ENCODE data around the gene PSMG3.

The PSMG3 gene

GRCh38 chr7:1546274-1546908 is 23.4 kb downstream of the PSMG3 start:
- Histone ChIP-seq H3K9me3 (replicated peaks; ENCODE audit: low read length) (no peaks in the 10 kb centered on the region), H3K36me3 (ENCODE audit: insufficient read depth, low read length) (peaks cover 10% of the 10 kb centered on the region), H3K4me2 (ENCODE audit: low read length) (no peak overlapping the region), H3K9ac (ENCODE audit: low read depth, low read length) (no peak overlapping the region), H3K27me3 (ENCODE audit: control insufficient read depth, insufficient read depth, low read length) (no peaks in the 10 kb centered on the region), H3K4me3 (ENCODE audit: low read length) (no peak overlapping the region), H3K4me1 (ENCODE audit: control insufficient read depth, insufficient read depth, low read length) (no peaks in the 10 kb centered on the region)

DNA sequence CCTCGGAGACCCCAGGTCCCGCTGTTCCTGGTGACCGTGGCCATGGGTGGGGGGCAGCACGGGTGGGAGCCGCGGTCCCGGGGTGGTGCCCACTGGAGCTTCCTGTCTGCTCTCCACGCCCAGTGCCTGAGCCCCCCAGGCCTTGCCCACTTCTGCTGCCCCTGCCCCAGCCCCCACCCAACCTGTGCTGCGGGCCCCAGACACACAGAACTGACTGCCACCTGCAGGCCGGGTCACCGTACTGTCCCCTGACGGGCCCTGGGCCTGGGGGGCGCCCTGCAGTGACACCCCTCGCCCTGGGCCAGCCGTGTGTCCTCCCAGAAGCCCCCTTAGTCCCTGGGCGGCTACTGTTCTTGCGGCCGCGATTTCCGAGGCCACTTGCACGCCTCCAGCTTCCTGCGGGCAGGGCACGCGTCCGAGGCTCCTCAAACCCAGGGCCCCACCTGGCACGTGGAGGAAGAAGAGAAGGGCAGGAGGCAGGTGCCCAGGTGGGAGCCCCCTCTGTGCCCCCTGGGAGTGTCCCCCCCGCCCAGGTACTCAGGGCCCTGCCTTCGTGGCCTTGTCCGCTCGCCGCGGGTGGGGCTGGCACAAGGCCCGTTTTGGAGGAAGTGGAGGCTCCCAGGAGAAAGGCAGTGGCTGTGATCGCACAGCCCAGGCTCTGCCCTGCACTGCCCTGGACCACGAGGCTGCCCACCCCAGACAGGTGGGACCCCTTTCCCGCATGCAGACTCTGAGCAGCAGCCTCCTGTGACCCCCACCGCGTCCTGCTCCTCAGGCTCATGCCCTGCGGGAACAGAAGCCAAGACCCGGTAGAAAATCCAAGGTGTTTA is 24.2 kb downstream of the PSMG3 start:
- Histone ChIP-seq H3K4me3 (ENCODE audit: low read length) (no peak overlapping the region), H3K27me3 (ENCODE audit: control insufficient read depth, insufficient read depth, low read length) (no peaks in the 10 kb centered on the region), H3K4me1 (ENCODE audit: control insufficient read depth, insufficient read depth, low read length) (no peaks in the 10 kb centered on the region), H3K9ac (ENCODE audit: low read depth, low read length) (no peak overlapping the region), H3K4me2 (ENCODE audit: low read length) (no peak overlapping the region), H3K36me3 (ENCODE audit: insufficient read depth, low read length) (peaks cover 16% of the 10 kb centered on the region), H3K9me3 (replicated peaks; ENCODE audit: low read length) (no peaks in the 10 kb centered on the region)

DNA sequence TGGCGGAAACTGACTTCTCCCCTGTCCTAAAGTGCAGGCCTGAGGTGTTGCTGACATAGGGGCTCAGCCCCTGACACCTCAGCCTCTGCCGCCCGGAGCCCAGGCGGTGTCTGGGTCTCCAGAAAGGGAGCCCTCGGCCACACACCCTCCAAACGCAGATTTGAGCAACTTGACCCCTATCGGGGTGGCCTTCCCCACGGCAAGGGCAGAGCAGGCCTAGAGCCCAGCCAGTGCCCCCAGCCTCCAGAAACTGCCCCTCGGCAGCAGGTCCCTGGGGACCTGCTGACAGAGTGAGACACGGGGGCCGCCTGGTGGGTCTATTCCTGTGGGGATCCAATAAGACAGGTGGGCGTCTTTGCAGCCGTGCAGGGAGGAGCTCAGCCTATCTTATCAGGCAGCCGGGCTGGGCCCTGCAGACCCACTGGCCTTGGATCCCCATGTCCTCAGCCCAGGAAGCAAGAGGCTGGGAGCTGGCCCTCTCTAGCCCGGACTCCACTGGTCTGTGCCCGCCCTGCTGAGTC is 24.9 kb downstream of the PSMG3 start:
- no peaks in the 10 kb centered on the region for H3K4me1 ChIP-seq (ENCODE audit: control insufficient read depth, insufficient read depth, low read length)
- no peak overlapping the region for H3K9ac ChIP-seq (ENCODE audit: low read depth, low read length)
- H3K4me3 ChIP-seq (ENCODE audit: low read length) = no peak overlapping the region
- H3K36me3 ChIP-seq (ENCODE audit: insufficient read depth, low read length) = peaks cover 20% of the 10 kb centered on the region
- H3K4me2 ChIP-seq (ENCODE audit: low read length) = no peak overlapping the region
- H3K27me3 ChIP-seq (ENCODE audit: control insufficient read depth, insufficient read depth, low read length) = no peaks in the 10 kb centered on the region
- H3K9me3 ChIP-seq (replicated peaks; ENCODE audit: low read length) = no peaks in the 10 kb centered on the region

- no peak overlapping the region for H3K4me3 ChIP-seq (ENCODE audit: low read length)
- peaks cover 26% of the 10 kb centered on the region for H3K36me3 ChIP-seq (ENCODE audit: insufficient read depth, low read length)
- H3K9ac ChIP-seq (ENCODE audit: low read depth, low read length) = no peak overlapping the region
These were observed 25.5 kb downstream of the PSMG3 start for GRCh38 chr7:1544178-1544895.

GRCh38 chr7:1543826-1544177 is 26.0 kb downstream of the PSMG3 start:
- no peak overlapping the region for H3K9ac ChIP-seq (ENCODE audit: low read depth, low read length)
- no peaks in the 10 kb centered on the region for H3K9me3 ChIP-seq (replicated peaks; ENCODE audit: low read length)
- no peak overlapping the region for H3K4me2 ChIP-seq (ENCODE audit: low read length)
- no peaks in the 10 kb centered on the region for H3K27me3 ChIP-seq (ENCODE audit: control insufficient read depth, insufficient read depth, low read length)
- H3K4me1 ChIP-seq (ENCODE audit: control insufficient read depth, insufficient read depth, low read length) = peaks cover 9% of the 10 kb centered on the region
- peaks cover 26% of the 10 kb centered on the region for H3K36me3 ChIP-seq (ENCODE audit: insufficient read depth, low read length)
- H3K4me3 ChIP-seq (ENCODE audit: low read length) = no peak overlapping the region

More at GRCh38 chr7:1544178-1544895, 25.5 kb downstream of the PSMG3 start:
- Histone ChIP-seq H3K4me2 (ENCODE audit: low read length) (no peak overlapping the region), H3K9me3 (replicated peaks; ENCODE audit: low read length) (no peaks in the 10 kb centered on the region), H3K4me1 (ENCODE audit: control insufficient read depth, insufficient read depth, low read length) (peaks cover 4% of the 10 kb centered on the region), H3K27me3 (ENCODE audit: control insufficient read depth, insufficient read depth, low read length) (no peaks in the 10 kb centered on the region)

DNA sequence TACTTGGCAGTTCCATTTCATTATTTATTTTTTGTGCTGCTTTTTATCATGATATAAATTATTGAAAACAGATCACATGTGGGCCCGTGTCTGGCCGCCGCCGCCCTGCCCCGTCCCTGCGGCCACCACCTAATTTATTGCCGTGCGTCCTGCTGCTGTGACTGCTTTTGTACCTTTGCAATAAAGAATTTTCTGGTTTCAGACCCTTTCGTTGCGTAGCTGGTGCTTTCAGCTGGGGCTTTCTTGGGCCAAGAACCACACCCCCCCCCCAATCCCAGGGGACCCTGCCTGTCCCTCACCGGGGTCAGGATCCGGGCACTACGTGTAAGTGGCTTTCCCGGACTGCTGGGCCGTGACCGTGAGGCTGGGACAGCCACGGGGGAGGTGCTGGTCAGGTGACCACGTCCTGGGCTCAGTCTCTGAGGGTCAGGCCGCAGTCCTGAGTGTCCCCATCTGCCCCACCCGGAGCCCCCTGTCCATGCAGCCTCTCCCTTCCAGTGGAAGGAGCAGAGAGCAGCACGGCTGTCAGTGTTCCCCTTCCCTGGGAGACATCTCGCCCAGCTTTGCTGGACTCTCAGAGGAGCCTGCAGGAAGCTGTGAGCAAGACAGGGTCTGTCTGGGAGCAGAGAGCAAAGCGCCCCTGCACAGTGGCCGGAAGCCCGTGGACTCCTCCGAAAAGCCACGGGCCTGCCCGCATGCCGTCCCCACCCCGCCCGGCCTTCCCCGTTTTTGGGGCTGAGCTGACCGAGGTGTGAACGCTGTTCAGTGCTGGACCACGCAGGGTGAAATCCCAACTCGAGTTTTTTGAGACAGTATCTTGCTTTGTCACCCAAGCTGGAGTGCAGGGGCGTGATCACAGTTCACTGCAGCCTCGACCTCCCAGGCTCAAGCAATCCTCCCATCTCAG is 26.7 kb downstream of the PSMG3 start:
- Histone ChIP-seq H3K4me3 (ENCODE audit: low read length) (no peak overlapping the region), H3K4me2 (ENCODE audit: low read length) (no peak overlapping the region), H3K9me3 (replicated peaks; ENCODE audit: low read length) (no peaks in the 10 kb centered on the region), H3K36me3 (ENCODE audit: insufficient read depth, low read length) (peaks cover 26% of the 10 kb centered on the region), H3K9ac (ENCODE audit: low read depth, low read length) (no peak overlapping the region), H3K4me1 (ENCODE audit: control insufficient read depth, insufficient read depth, low read length) (peaks cover 16% of the 10 kb centered on the region), H3K27me3 (ENCODE audit: control insufficient read depth, insufficient read depth, low read length) (no peaks in the 10 kb centered on the region)

- Histone ChIP-seq H3K36me3 (ENCODE audit: insufficient read depth, low read length) (peaks cover 26% of the 10 kb centered on the region), H3K27me3 (ENCODE audit: control insufficient read depth, insufficient read depth, low read length) (no peaks in the 10 kb centered on the region)
These were observed 27.5 kb downstream of the PSMG3 start for GRCh38 chr7:1542329-1542728.

GRCh38 chr7:1541431-1542162 is 28.2 kb downstream of the PSMG3 start:
- H3K4me1 ChIP-seq (ENCODE audit: control insufficient read depth, insufficient read depth, low read length) = peaks cover 30% of the 10 kb centered on the region
- H3K9ac ChIP-seq (ENCODE audit: low read depth, low read length) = no peak overlapping the region
- H3K9me3 ChIP-seq (replicated peaks; ENCODE audit: low read length) = no peaks in the 10 kb centered on the region
- H3K4me2 ChIP-seq (ENCODE audit: low read length) = no peak overlapping the region
- H3K4me3 ChIP-seq (ENCODE audit: low read length) = no peak overlapping the region
- peaks cover 26% of the 10 kb centered on the region for H3K36me3 ChIP-seq (ENCODE audit: insufficient read depth, low read length)
- no peaks in the 10 kb centered on the region for H3K27me3 ChIP-seq (ENCODE audit: control insufficient read depth, insufficient read depth, low read length)

More at GRCh38 chr7:1542329-1542728, 27.5 kb downstream of the PSMG3 start:
- Histone ChIP-seq H3K4me2 (ENCODE audit: low read length) (no peak overlapping the region), H3K9me3 (replicated peaks; ENCODE audit: low read length) (no peaks in the 10 kb centered on the region), H3K9ac (ENCODE audit: low read depth, low read length) (no peak overlapping the region), H3K4me3 (ENCODE audit: low read length) (no peak overlapping the region), H3K4me1 (ENCODE audit: control insufficient read depth, insufficient read depth, low read length) (peaks cover 24% of the 10 kb centered on the region)

- Histone ChIP-seq H3K9ac (ENCODE audit: low read depth, low read length) (no peak overlapping the region), H3K36me3 (ENCODE audit: insufficient read depth, low read length) (peaks cover 26% of the 10 kb centered on the region), H3K4me2 (ENCODE audit: low read length) (no peak overlapping the region), H3K27me3 (ENCODE audit: control insufficient read depth, insufficient read depth, low read length) (no peaks in the 10 kb centered on the region), H3K4me1 (ENCODE audit: control insufficient read depth, insufficient read depth, low read length) (peaks cover 35% of the 10 kb centered on the region), H3K4me3 (ENCODE audit: low read length) (no peak overlapping the region), H3K9me3 (replicated peaks; ENCODE audit: low read length) (no peaks in the 10 kb centered on the region)
These were observed 29.0 kb downstream of the PSMG3 start for GRCh38 chr7:1540776-1541271.

Data from skeletal muscle satellite cell (primary cell).